Measurements from ENCODE around the gene TPPP3.
"Not testable (repeated sequence)": the region's sequence is repeated elsewhere in the genome, so short reads cannot be mapped to it uniquely, and the experiment has no call there.

TPPP3 gene

DNA sequence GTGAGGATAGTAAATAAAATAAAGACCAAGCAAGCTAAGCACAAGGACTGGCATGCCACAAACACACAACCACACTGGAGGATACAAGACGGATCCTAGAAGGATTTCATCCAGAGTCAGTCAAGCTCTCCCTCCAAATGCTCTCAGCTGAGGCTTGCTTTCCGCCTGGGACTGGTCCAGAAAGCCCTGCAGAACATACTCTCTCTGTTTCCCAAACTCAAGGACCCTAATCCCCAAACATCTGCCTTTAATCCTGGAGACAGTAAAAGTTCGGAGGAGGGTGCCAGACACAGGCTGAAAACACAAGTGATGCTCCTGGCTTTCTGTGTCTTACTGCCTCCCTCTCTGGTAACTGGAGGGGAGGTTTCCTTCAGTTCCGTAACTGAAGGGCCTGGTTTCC, 32.3 kb upstream of the TPPP3 start:
- DNase-seq (ENCODE audit: low read depth), result no peak

DNA sequence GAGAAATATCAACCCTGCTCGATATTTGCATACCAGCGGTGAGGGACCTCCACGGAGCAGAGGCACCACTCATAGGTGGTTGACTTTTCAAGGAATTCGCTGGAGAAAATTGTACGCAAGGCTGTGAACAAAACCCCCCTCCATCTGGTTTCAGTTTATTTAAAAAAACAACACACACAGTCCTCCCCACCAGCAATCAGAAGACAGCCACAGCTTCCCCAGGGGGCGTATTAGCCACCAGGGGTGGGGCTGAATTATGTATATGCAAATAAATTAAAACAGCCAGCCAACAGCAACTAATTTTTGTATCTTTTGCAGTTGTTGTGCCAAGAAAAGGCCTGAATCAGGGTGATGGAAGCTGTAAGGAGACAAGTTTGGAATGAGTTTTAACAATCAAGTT, 31.8 kb upstream of the TPPP3 start:
- DNase-seq (ENCODE audit: low read depth), result no peak

DNA sequence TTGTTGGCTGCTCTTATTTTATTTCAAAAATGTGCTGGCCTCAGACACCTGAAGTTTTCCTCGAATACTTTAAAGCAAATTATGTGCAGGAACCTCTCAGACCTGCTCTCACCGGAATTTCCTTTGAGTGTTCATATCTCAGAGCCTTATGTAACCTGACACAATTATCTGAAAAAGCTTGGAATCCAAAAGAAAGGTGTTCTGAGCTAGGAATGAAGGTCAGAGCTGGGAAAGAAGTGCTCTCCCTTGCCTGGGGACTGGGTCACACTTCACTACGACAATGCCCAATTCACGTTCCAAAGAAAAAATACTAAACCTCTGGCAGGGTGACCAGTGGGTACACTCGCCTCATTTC, 30.9 kb upstream of the TPPP3 start:
- no peak for DNase-seq (ENCODE audit: low read depth)

DNA sequence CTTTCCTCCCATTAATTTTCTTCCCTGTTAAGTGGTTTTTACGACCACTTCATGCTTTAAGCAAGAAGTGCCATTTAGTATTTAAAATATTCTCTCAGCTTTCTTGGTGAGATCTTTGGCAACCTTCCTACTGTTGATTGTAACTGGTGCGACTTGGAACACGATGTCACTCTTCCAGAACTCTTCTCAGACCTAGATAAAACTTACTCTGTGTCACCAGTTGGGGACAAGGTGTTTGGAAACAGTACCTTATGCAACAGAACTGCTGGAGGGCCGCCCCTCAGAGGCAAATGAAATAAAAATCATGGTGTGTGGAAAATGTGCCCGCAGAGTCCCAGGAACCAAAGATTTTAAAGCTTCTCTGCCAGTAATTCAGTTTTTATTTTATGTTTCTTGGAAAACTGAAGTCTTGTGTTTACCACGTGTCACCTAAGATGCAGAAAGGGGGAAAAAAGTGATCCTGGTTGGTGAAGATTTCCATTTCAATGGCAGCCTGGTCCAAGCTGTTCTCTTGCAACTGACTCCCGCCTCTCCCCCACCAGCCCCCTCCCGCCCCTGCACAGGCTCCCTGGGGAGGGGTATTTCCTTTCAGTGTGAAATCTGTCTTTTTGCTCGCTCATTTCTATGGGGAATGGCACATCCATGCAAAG, 30.4 kb upstream of the TPPP3 start:
- DNase-seq (ENCODE audit: low read depth), result no peak

DNA sequence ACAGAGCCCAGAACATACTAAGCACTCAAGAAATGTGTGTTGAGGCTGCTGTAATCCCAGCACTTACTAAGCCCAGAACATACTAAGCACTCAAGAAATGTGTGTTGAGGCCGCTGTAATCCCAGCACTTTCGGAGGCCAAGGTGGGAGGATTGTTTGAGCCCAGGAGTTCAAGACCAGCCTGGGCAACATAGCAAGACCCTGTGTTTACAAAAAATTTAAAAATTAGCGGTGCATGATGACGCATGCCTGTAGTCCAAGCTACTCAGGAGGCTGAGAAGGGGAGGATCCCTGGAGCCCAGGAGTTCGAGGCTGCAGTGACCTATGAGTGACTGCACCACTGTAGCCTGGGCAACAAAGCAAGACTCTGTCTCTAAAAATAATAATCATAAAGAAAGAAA, 29.7 kb upstream of the TPPP3 start:
- no peak for DNase-seq (ENCODE audit: low read depth)

DNA sequence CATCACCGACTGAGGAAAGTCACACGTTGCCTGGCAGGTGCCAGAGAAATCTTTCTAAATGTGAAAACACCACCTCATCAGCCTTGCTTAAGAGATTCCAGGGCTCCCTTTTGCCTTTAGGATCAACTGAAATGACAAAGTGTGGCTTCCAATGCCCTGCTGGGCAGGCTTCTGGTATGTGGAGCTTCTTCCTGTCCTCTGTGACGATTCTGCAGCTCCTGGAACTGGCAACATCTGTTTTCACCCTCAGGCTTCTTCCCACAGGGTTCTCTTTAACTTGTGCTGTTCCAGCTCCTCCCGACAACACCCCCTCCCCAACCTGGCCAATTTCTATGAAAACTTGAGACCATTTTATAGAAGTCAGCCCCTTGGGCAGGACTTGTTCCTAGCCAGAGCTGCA, 27.7 kb upstream of the TPPP3 start:
- no peak for DNase-seq (ENCODE audit: low read depth)

DNA sequence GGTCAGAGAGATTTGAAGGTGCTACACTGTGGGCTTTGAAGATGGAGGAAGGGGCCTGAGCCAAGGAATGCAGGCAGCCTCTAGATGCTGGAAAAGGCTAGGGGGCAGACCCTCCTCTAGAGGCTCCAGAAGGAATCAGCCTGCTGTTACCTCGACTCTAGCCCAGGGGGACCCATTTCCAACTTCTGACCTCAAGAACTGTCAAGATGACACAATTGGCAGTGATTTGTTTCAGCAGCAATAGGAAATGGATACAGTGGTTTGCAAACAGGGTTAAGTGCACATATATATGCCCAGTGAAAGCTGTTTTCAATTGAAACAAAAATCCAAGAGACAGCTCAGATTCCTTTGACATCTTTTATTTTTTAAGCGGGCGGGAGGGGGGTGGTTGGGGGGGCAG, 26.6 kb upstream of the TPPP3 start:
- no peak for DNase-seq (ENCODE audit: low read depth)

DNA sequence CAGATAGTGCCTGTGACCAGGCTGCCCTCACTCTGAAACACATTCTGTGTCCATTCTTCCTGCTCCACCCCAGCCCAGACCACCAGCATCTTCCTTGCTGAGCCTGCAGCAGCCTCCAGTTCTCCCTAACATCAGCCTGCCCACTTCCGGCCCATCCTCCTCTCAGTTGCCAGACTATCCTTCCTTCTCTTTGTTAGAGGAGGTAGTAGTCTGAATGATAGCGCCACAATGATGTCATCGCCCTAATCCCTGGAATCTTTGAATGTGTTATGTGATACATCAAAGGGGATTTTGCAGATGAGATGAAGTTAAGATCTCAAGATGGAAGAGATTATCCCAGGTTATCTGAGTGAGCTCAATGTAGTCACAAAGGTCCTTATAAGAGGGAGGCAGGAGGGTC, 26.2 kb upstream of the TPPP3 start:
- DNase-seq (ENCODE audit: low read depth), result no peak

DNA sequence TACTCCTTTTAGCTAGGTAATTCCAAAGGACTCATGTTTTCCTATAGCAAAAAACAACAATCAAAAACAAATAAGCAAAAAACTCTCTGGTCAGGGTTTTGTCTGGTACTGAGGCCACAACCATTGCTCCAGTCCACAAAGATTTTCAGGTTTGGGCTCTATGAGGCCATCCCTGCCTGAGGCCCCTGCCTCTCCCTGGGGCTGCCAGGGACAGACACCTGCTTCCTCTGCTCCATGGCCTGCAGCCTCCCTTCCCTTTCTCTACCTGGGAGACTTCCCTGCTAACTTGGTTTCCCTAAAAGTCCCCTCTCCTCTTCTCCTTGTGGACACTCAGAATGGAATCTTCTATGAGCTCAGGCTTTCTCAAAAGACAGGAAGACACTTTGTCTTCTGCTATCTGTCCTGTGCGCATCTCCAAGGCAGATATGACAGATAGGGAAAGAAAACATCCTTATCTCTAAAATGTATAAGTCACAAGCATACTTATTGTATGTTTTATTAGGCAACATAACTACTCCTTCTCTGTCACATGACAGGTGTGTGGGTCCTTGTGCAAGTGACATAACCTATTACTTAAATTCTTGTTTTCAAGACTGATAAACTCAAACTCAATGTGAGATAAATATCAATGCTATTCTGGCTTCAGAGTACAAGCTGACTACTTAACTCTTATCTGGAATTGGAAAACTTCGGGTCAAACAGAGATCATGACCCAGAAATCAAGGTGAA, 24.2 kb upstream of the TPPP3 start:
- no peak for DNase-seq (ENCODE audit: low read depth)

DNA sequence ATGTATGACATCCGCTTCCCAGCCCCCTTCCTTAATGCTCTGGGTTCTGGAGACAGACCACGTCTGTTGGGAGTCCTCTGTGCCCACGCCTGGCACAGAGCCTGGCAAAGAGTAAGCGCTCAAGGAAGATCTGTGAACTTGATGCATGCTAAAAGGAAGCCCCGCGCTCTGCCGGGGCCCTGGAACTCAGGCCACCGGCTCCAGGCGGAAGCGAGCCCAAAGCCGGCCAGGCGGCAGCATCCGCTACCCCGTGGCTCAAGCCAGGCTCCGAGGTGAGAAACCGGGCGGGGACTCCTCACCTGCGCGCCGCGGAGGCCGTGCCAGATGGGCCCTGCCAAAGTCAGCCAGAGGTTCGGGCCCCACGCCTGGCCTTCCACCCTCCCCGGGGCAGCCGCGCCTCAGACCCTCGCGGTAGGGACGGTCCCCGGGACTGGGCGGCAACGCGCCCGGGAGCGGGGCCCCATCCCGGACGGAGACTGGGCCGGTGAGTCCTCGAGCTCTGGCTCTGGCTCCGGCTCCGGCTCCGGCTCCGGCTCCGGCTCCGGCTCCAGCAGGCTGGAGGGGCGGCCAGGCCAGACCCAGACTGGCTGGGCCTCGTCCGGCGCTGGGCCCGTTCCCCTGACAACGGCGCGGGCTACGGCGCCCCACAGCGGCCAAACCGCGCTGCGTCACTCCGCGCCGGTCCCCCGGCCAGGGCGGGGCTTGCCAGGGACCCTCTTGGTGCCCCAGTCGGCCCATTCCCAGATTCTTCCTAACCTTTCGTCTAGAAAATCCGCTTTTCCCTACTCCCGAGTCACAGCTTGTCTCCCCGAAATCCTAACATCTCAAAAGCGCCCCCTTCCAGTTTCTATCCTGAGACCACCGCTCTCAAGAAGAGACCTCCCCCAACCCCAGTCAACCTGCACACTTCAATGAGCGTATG, 22.8 kb upstream of the TPPP3 start, which contains the start of gene ZDHHC1:
Gene ZDHHC1 (minus strand): TSS at position 606 of the 922 bp plus-strand sequence. CDS start 8,702 bp downstream, outside the sequence.
- DNase-seq (ENCODE audit: low read depth), result no peak

DNA sequence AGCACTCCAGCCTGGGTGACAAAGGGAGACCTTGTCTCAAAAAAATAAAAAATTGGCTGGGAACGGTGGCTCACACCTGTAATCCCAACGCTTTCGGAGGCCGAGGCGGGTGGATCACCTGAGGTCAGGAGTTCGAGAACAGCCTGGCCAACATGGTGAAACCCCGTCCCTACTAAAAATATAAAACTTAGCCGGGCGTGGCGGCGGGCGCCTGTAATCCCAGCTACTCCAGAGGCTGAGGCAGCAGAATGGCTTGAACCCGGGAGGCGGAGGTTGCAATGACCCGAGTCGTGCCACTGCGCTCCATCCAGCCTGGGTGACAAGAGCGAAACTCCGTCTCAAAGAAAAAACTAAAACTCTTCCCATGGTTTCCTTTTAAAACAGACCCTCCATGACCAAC, 22.1 kb upstream of the TPPP3 start:
- not testable (repeated sequence) for DNase-seq (ENCODE audit: low read depth)

DNA sequence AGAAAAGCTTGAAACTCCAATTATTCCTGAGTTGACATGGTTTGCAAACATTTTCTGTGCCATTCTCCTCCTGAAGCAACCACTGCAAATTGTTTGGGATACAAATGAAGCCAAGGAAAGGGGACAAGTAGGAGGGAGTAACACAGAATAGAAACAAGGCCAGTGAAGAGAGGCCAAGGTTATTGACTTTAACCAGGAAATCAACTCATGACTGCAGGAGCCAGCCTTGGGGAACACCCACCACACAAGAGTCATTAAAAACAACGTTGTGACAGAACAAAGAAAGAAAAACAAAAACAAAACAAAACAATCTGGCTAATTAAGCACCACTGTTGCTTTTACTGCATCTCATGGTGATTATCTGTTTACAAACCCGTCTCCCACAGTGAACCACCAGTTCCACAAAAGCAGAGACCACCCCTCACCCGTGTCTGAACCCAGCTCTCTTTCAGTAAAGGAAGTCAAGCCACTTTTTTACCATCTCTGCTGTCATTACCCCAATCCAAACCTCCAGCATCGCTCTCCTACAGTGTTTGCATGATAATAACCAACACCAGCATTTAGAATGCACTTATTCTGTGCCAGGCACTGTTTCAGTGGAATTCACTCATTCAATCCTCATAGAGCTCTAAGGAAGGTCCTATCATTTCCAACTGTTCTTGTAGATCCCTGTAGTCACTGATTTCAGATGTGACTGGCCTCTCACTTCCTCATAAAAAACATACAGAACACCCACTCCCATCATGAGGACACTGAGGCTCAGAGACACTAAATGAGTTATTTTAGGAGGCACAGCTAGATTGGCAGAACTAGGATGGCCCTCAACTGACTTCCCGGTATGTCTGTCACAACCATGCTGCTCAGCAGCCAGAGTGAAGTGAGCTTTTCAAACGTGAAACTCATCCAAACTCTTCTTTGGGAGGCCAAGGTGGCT, 20.9 kb upstream of the TPPP3 start:
- no peak for DNase-seq (ENCODE audit: low read depth)

DNA sequence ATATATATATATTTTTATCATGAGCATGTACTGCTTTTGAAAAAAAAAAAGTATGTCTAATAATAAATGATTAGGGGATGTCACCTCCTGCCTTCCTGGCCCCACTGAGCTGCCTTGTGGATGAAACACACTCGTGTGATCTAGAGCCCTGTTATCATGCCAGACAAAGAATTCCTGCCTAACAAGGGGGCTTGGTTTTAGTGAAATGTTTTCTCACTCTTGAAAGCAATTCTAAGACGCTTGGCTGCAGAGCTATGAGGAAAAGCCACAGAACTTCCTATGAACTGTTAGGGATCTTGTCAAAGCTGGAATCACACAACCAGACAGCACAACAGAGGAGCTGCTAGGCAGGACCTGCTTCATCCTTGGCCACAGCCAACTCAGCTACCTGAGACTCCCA, 19.0 kb upstream of the TPPP3 start:
- no peak for DNase-seq (ENCODE audit: low read depth)

DNA sequence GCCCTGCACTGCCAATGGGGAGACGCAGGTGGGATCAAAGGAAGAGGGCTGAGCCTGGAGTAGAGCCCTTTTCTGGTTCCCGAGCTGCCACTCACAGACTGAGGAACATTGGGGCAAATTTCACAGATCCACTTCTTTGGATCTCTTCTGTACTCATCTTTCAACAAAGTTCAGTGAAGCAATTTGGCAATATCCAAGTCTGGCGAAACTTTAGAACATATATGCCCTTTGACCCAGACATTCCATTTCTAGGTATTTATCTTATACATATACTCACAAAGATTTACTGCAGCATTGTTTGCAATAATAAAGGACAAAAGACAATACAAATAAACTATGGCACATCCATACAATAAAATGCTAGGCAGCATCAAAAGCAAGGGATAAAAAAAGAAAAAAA, 18.0 kb upstream of the TPPP3 start:
- DNase-seq (ENCODE audit: low read depth), result no peak

DNA sequence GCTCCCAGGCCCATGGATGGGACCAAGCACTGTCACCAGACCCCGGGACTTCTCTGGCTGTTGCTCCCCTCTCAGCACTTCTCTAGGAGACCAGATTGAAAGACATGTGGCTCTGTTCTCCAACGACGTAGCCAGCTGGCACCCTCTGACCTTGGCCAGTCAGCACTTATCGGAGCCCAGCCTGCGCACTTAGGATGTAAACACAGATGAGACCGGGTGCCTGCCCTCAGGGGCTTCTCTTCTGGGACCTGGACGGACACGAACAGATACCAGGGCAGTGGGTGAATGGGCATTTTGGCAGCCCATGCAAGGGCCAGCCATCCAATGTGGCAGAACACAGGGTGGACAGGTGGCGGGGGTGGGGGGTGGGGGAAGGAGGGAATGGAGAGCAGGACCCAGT, 16.3 kb upstream of the TPPP3 start:
- DNase-seq (ENCODE audit: low read depth), result no peak

DNA sequence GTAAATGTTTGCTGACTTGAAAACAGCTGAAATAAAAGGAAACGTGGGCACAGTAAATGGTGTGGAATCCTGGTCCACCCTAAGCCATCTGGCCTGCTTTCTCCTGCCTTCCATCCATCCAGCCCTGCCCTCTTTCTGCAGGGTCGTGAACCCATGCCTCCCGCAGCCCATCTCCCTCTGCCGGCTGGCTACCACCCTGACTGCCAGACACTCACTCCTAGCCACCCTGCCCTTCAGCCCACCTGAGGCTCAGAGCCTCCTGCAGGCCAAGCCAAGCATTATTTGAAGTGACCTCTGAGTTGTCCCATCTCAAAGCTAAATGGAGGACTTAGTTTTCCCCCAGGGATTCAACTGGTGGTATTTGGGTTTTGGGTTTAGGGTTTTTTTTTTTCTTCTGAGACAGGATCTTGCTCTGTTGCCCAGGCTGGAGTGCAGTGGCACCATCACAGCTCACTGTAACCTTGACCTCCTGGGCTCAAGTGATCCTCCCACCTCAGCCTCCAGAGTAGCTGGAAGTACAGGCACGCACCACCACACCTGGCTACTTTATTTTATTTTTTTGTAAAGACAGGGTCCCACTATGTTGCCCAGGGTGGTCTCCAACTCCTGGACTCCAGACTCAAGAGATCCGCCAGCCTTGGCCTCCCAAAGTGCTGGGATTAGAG, 14.6 kb upstream of the TPPP3 start:
- DNase-seq (ENCODE audit: low read depth), result no peak

DNA sequence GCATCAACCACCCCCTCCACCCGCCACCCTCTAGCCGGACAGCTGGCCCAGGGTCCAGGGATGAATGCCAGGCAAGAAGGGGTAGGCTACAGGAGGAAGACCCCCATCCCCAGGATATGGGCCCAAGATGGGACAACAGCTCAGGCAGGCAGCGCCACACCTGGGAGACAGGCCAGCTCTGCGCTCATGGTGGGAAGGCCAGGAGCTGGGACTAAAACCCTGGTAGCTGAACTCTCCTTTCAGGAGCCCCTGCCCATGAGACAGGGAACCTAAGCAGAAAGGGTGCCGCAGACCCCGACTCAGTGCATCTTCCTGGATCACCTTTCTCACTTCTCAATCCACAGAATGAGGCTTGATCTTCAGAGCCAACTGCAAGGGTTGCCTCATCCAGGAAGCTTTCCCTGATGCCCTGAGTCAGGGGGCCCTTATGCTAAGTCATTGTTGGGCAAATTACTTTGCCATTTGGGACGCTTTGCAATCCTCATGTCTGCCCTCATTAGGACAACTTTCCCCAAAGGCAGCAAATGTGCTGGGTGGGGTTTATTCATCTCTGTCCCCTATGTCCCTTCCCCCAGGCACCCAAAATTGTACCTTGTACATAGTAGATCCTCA, 14.0 kb upstream of the TPPP3 start:
- no peak for DNase-seq (ENCODE audit: low read depth)

DNA sequence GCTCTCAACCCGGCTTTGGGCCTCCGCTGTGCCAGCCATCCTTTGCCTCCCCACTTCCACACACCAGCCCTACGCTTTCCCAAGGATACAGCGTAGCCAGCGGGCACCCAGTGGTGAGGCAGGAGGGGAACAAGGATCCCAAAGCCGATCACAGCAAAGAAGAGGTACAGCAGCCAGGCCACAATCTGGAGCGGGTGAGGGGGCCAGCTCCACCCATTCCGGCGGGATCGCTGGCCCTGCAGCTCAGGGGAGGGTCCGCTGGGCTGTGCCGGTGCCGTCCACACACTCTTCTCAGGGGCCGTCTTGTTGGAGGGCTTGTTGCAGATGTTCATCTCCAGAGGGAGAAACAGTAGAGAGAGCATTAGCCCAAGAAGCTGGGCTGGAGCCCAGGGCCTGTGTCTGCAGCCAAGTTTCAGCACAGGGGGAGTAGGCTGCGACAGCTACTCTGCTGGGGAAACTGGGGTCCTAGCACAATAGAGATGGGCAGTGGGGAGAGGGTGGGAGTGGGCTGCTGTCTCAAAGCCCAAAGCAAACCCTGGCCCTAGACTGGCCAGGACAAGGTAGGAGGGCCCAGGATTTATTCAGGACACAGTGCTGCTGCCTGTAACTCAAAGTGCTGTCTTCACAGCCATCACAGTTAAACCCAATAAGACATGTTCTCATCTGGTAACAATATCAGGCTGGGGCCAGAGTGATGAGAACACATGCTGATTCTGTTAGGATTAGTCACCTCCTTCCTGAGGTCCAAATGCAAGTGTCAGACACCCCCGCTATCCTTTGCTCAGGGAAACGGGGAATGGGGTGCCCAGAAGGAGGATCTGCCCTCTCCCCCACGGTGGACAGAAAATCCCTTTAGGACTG, 13.0 kb upstream of the TPPP3 start:
- DNase-seq (ENCODE audit: low read depth), result peak; percentile 78

DNA sequence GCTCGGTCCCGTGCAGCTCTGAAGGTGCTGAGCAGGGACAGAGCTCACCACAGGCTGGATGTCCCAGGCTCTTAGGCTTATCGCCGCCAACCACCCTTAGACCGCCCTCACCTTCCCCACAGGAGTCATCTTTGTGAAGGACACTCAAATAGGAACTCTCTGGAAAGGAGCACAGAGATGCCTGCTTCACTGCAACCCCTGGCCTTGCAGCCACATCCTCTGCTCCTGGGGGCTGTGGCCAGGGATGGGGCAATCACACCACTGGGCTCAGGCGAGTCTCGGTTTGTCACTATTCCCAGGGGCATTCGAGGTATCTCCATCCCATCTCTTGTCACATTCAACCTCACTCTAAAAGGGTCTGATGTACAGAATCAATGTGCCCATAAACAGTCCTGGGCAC, 12.0 kb upstream of the TPPP3 start:
- no peak for DNase-seq (ENCODE audit: low read depth)

DNA sequence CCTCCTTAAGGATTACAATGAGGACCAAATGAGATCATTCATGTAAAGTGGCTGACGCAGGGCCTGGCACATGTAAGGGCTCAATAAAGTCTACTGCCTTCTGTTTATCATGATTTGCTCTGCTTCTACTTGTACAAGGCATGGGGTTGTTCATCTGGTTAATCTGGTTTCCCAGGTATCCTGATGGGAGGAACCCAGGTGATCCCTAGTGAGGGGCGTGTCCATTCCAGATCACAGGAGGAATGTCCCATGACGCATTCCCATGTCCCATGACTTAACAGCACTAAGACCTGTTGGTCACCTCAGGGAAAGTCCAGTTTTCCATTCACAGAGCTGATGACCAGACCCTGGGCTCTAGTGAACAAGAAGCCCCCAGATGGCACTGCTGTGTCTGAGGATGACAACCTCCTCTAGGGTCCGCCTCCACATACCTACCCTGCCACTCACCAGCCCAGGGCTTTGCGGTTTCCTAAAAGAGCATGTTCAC, 11.5 kb upstream of the TPPP3 start:
- DNase-seq (ENCODE audit: low read depth), result no peak

Measured in GM04503 (cell line).